ENCODE measurements around the gene NUBP1. TPM values are rescaled to one million over a fixed set of nuclear protein-coding genes. Genes with fewer than 3 reads are reported as not detected.

The NUBP1 gene
- total and polyA plus RNA-seq, 9 of the 15 experiments (the other 6 are each of a cell fraction or from before 2014, with no cell fraction given): 17.2 to 55.1 (median 35.6) TPM

- TF ChIP-seq CREB3L1 (IDR thresholded peaks at IDR 0.05; ENCODE audit: borderline replicate concordance, low read depth) (no peak), JUNB (CRISPR knock-in tag; conservative IDR thresholded peaks at IDR 0.05) (no peak), PHTF2 (CRISPR knock-in tag; IDR thresholded peaks at IDR 0.05) (no peak), OTX1 (CRISPR knock-in tag; IDR thresholded peaks at IDR 0.05) (no peak), ZNF134 (CRISPR knock-in tag; conservative IDR thresholded peaks at IDR 0.05) (no peak), ZNF512 (tag; IDR thresholded peaks at IDR 0.05) (no peak), SMAD2 (IDR thresholded peaks at IDR 0.05; ENCODE audit: low read depth, low read length) (no peak), NR0B1 (IDR thresholded peaks at IDR 0.05; ENCODE audit: partially characterized antibody) (no peak), ZBTB40 (IDR thresholded peaks at IDR 0.05) (no peak), ZBTB40 (CRISPR knock-in tag; IDR thresholded peaks at IDR 0.05) (no peak), SRSF1 (IDR thresholded peaks at IDR 0.05; ENCODE audit: low read depth, low read length) (no peak), ZFX (CRISPR knock-in tag; IDR thresholded peaks at IDR 0.05) (no peak), MECOM (CRISPR knock-in tag; IDR thresholded peaks at IDR 0.05) (no peak), HES1 (IDR thresholded peaks at IDR 0.05; ENCODE audit: low read depth) (no peak)
These were observed 858 bp downstream of the NUBP1 start (continued) for GRCh38 chr16:10744370-10745030.

Data from K562 (cell line).